Bone marrow (tissue), 2 donors: ENCODE measurements around the gene FAM136A.
"Not testable (repeated sequence)": the region's sequence is repeated elsewhere in the genome, so short reads cannot be mapped to it uniquely, and the experiment has no call there.

Source experiments
- DNase-seq, 2 donors: peaks; one replicate each; lab custom pipeline; 2025; lab: John Stamatoyannopoulos, UW

The FAM136A gene

GRCh38 chr2:70301344-70302194 lies at the start of gene FAM136A:
TSS of gene FAM136A (minus strand) at chr2:70302067. CDS start at chr2:70302011, 56 bp downstream.
- DNase-seq, result peak; percentile 45 to 60

DNA sequence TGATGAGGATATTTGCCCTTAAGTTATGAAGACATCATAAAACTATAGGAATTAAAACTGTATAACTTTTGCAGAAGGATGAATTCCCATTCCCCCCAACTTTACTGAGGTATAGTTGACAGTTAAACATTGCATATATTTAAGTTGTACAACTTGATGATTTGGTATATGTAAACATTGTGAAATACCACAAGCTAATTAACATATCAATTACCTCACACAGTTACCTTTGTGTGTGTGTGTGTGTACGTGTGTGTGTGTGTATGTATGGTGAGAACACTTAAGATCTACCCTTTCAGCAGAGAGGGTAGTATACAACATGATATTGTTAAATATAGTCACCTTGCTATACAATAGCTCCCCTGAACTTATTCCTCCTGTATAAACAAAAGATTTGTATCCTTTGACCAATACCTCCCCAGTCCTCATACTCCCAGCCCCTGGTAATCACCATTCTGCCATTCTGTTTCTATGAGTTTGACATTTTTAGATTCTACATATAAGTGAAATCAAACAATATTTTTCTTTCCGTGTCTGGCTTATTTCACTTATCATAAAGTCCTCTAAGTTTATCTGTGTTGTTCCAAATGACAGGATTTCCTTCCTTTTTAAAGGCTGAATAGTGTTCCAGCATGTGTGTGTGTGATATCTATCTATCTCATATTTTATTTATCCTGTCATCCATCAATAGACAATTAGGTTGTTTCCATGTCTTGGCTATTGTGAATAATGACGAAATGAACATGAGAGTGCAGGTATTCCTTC lies 48.2 kb upstream of the FAM136A start:
- no peak for DNase-seq

DNA sequence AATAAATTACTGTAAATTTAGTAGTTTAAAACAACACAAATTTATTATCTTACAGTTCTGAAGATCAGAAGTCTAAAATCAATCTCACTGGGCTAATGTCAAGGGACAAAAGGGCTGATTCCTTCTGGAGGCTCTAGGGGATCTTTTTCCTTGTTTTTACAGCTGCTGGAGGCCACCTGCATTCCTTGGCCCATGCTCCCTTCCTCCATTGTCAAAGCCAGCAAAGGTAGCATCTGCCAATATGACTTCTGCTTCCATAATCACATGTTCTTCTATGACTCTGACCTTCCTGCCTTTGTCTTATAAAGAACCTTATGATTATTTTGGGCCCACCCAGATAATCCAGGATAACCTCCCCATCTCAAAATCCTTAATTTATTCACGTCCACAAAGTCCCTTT lies 46.0 kb upstream of the FAM136A start:
- DNase-seq, result no peak

- DNase-seq, result no peak
Measured at GRCh38 chr2:70344195-70344594, 42.3 kb upstream of the FAM136A start.

DNA sequence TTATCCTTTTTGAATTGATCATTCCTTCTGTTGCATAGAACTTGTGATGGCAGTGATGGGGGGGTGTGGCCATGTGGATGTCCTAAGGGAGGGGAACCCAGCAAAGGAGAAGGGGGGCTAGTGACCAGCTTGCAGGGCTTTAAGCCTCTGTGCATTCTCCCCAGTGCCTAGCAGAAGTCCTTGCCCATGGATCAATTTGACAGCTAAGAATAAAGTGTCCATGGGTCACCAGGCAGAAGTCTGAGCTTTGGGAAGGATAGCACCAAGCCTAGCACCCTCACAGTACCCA lies 39.6 kb upstream of the FAM136A start:
- no peak for DNase-seq

- DNase-seq, result no peak
Measured at GRCh38 chr2:70340761-70341476, 39.1 kb upstream of the FAM136A start.

DNA sequence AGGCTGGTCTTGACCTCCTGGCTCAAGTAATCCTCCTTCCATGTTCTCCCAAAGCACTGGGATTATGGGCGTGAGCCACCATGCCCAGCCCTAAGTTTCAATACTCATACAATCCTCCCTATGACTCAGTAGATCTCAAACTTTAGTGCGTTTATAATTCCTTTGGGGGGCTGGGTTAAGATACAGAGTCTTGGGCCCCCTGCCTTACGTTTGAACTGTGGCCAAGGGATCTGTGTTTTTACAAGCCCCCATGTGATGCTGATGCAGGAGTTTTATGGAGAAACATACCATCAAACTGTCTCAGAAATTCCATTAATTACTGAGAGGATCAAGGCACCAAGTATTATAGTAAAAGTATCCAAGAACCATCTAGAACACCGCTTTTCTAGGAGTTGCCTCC lies 38.2 kb upstream of the FAM136A start:
- no peak for DNase-seq

DNA sequence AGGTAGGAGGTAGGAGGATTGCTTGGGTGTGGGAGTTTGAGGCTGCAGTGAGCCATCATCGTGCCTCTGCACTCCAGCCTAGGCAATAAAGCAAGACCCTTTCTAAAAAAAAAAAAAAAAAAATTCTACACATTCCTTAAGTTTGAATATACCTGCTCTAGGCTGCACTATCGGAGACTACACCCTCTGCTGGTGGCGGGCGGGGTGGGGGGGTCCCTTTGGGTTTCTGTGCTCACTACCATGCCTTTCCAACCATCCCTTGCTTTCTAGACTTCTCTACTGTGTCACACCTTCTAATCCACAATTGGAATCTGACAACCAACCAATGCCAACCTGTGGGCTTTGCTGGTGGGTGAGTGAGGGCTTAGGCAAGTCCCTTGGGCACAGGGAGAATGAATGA lies 34.7 kb upstream of the FAM136A start:
- no peak for DNase-seq

GRCh38 chr2:70331012-70331411 lies 29.1 kb upstream of the FAM136A start:
- DNase-seq, result no peak

DNA sequence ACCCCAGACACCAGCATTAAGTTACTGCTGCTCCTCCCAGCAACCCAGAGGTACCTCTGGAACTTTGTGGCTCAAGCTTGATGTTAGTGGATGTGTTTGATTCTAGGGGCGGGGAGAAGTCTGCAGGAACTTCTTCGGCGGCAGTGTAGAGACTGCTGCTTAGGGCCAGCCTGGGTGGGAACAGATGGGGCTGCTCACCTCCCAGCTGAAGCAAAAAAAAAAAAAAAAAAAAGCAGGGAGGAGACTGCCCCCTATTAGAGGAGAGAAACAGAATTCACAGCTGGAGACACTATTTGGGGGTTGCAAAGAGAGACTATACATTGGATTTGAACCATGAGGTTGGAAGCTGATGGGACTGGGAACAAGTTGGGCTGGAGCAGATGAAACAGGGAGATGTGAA lies 28.6 kb upstream of the FAM136A start:
- DNase-seq, result no peak

GRCh38 chr2:70328921-70329561 lies 27.2 kb upstream of the FAM136A start:
- no peak for DNase-seq

GRCh38 chr2:70325875-70326274 lies 24.0 kb upstream of the FAM136A start:
- DNase-seq, result no peak

DNA sequence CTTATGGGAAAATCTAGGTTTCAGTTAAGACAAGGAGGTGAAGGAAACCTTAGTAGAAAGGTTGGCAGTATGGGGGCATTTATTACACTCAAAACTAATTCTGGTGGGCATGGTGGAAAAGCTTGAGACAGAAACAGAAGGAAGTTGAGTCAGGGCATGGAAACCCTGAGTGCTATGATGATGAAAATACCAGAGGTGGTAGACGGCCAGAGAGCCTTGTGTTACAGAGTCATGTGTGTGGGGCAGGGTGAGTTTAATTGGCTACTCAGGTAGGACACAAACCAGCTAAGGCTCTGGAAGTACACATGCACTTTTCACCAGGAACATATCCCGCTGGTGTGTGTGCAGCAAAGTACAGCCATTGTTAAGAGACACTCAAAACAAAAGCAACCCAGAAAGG lies 20.7 kb upstream of the FAM136A start:
- DNase-seq, result no peak

DNA sequence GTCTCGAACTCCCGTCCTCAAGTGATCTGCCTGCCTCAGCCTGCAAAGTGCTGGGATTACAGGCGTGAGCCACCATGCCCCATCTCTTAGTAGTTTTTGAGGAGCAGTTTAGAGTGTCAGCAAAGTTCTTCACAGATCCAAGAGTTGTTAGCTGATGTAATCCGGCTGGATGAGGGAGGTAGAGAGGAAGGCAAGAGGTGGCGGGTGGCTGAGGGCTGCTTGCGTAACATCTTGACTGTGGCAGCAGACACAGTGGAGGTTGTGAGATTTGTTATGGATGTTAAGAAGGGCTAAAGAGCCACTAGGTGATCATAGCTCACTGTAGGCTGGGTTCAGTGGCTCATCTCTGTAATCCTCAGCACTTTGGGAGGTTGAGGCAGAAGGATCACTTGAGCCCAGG lies 19.5 kb upstream of the FAM136A start:
- no peak for DNase-seq

GRCh38 chr2:70314640-70315039 lies 12.8 kb upstream of the FAM136A start:
- no peak for DNase-seq

DNA sequence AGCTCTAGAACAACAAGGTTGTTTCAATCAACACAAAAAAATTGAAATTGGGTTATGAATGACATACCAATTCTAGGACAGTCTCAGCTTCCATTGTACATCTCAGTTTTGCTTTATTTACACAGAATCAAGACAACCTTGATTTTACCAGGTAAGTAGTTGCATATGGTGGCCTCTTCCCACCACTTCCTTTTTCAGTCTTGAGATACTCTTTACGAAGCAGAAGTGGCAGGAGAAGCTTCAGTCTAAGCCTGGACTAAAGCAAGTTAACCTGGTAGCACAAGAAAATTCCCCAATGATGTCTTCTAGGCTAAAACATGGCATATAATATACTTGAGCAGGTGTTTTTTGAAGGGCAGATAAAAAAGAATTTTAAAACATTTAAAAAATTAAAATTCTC lies 10.7 kb upstream of the FAM136A start:
- DNase-seq, result no peak

DNA sequence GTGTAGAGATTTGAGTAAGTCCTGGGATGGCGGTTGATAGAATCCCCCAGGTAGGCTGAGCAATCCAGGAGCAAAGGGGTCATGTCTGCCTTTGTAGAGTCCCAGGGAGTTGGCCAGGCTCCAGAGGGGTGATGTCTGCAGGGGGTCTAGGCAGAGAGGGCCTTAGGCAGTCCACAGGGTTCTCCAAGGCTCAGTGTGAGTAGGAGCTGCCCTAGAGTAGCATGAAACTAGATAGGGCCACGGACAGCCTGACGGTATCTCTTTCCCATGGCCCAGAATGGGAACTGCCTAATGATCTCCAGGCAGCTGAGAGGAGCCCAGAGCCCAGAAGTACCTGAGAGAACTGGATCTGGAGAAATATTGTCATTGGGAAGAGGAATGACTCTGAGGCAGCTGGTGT lies 9.0 kb upstream of the FAM136A start:
- DNase-seq, result no peak

- no peak for DNase-seq
Measured at GRCh38 chr2:70305531-70305930, 3.7 kb upstream of the FAM136A start.

GRCh38 chr2:70304498-70304897 lies 2.6 kb upstream of the FAM136A start:
- no peak for DNase-seq

- DNase-seq, result no peak
Measured at GRCh38 chr2:70303186-70303585, 1.3 kb upstream of the FAM136A start.

DNA sequence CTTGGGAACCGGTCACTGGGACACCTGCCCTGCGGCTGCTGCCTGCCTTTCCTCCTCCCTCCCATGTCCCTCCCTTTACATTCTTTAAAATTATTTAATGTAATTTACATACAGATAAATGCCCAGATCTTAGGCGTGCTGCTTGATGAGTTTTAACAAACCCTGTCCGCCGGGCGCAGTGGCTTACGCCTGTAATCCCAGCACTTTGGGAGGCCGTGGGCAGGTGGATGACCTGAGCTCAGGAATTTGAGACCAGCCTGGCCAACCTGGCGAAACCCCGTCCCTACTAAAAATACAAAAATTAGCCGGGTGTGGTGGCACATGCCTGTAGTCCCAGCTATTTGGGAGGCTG lies 304 bp upstream of the FAM136A start:
- not testable (repeated sequence) for DNase-seq

GRCh38 chr2:70300771-70301343 lies 1.0 kb downstream of the FAM136A start:
- no peak for DNase-seq
